GM12875 (cell line): Measurements from ENCODE around the gene SYPL2.

Experiments used
- H3K4me3 ChIP-seq: one replicate; pipeline ENCODE4 v1.5.1; 2011; ENCODE audit warnings: low read depth, low read length, control low read depth
- CTCF ChIP-seq: IDR thresholded peaks from 2 replicates; pipeline ENCODE4 v1.5.1; 2011; ENCODE audit warnings: low read depth, mild to moderate bottlenecking, control low read depth, inconsistent platforms, low read length, moderate library complexity, borderline replicate concordance; ENCODE audit not compliant: insufficient read depth

Gene SYPL2

GRCh38 chr1:109447524-109447923, 18.8 kb upstream of the SYPL2 start:
- no peak overlapping the region for H3K4me3 ChIP-seq
- TF ChIP-seq CTCF = no peak

GRCh38 chr1:109454497-109455133, 11.7 kb upstream of the SYPL2 start:
- no peak overlapping the region for H3K4me3 ChIP-seq
- TF ChIP-seq CTCF = no peak

- no peak for TF ChIP-seq CTCF
- H3K4me3 ChIP-seq = no peak overlapping the region
Measured at GRCh38 chr1:109457819-109458218, 8.5 kb upstream of the SYPL2 start.

GRCh38 chr1:109466125-109466451, 258 bp upstream of the SYPL2 start:
- no peak overlapping the region for H3K4me3 ChIP-seq
- TF ChIP-seq CTCF = no peak

- no peak for TF ChIP-seq CTCF
- H3K4me3 ChIP-seq = no peak overlapping the region
Measured at GRCh38 chr1:109467301-109467777, 993 bp downstream of the SYPL2 start.

GRCh38 chr1:109468061-109468460, 1.7 kb downstream of the SYPL2 start:
- TF ChIP-seq CTCF = no peak
- no peak overlapping the region for H3K4me3 ChIP-seq

- no peak for TF ChIP-seq CTCF
- no peak overlapping the region for H3K4me3 ChIP-seq
Measured at GRCh38 chr1:109468903-109469302, 2.6 kb downstream of the SYPL2 start.
